ENCODE data around the gene ZMYND8. TPM values are rescaled to one million over a fixed set of nuclear protein-coding genes. Genes with fewer than 3 reads are reported as not detected.
"Not testable (repeated sequence)": the region's sequence is repeated elsewhere in the genome, so short reads cannot be mapped to it uniquely, and the experiment has no call there.

The ZMYND8 gene
- total and polyA plus RNA-seq, 2 donors = 15.6 to 29.0 TPM

GRCh38 chr20:47265984-47266383 is 90.5 kb downstream of the ZMYND8 start:
- H3K36me3 ChIP-seq (ENCODE audit: insufficient read depth) = no peaks in the 10 kb centered on the region
- no peaks in the 10 kb centered on the region for H3K4me1 ChIP-seq (ENCODE audit: insufficient read depth)
- no peak overlapping the region for H3K4me3 ChIP-seq (ENCODE audit: low read depth, low read length)
- H3K27ac ChIP-seq (ENCODE audit: low read depth) = no peak overlapping the region
- DNase-seq (ENCODE audit: extremely low spot score) = no peak
- WGBS = 95% methylated on average over 5 of the region's 5 CpGs

- H3K4me3 ChIP-seq (ENCODE audit: low read depth, low read length) = no peak overlapping the region
- no peaks in the 10 kb centered on the region for H3K4me1 ChIP-seq (ENCODE audit: insufficient read depth)
- 86% methylated on average over 6 of the region's 6 CpGs for whole genome bisulfite sequencing
- no peak for DNase-seq (ENCODE audit: extremely low spot score)
- no peaks in the 10 kb centered on the region for H3K36me3 ChIP-seq (ENCODE audit: insufficient read depth)
- no peak overlapping the region for H3K27ac ChIP-seq (ENCODE audit: low read depth)
Observed at GRCh38 chr20:47265214-47265613, 91.3 kb downstream of the ZMYND8 start.

DNA sequence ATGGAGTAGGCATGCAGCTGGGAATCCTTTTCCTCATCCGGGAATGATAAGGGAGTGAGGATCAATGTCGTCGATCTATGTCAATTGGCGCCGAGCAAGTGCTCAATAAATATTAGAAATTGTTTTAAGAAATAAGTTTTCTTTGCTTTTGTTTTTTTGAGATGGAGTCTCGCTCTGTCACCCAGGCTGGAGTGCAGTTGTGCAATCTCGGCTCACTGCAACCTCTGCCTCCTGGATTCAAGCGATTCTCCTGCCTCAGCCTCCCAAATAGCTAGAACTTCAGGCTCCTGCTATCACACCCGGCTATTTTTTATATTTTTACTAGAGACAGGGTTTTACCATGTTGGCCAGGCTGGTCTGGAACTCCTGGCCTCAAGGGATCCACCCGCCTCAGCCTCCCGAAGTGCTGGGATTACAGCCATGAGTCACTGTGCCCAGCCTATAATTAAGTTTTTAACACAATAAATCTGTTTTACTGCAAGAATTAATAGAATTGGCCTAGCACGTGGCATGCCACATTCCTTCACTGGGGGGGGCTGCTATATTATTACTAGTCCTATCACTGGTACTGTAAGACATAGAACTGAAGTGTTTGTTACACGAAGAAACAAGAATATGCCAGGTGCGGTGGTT is 92.2 kb downstream of the ZMYND8 start:
- H3K27ac ChIP-seq (ENCODE audit: low read depth); DNase-seq (ENCODE audit: extremely low spot score); H3K4me3 ChIP-seq (ENCODE audit: low read depth, low read length); H3K36me3 ChIP-seq (ENCODE audit: insufficient read depth); H3K4me1 ChIP-seq (ENCODE audit: insufficient read depth): not testable (repeated sequence)
- WGBS = 77% methylated on average over 14 of the region's 14 CpGs

- Histone ChIP-seq H3K27ac (ENCODE audit: low read depth) (no peak overlapping the region), H3K4me3 (ENCODE audit: low read depth, low read length) (no peak overlapping the region), H3K4me1 (ENCODE audit: insufficient read depth) (no peaks in the 10 kb centered on the region), H3K36me3 (ENCODE audit: insufficient read depth) (no peaks in the 10 kb centered on the region)
- WGBS = 65% methylated on average over 5 of the region's 5 CpGs
- no peak for DNase-seq (ENCODE audit: extremely low spot score)
Observed at GRCh38 chr20:47263465-47264084, 92.9 kb downstream of the ZMYND8 start.

- no peaks in the 10 kb centered on the region for H3K36me3 ChIP-seq (ENCODE audit: insufficient read depth)
- H3K4me3 ChIP-seq (ENCODE audit: low read depth, low read length) = no peak overlapping the region
- 89% methylated on average over 3 of the region's 3 CpGs for WGBS
- no peak overlapping the region for H3K27ac ChIP-seq (ENCODE audit: low read depth)
- H3K4me1 ChIP-seq (ENCODE audit: insufficient read depth) = no peaks in the 10 kb centered on the region
- DNase-seq (ENCODE audit: extremely low spot score) = no peak
Observed at GRCh38 chr20:47263080-47263464, 93.4 kb downstream of the ZMYND8 start.

DNA sequence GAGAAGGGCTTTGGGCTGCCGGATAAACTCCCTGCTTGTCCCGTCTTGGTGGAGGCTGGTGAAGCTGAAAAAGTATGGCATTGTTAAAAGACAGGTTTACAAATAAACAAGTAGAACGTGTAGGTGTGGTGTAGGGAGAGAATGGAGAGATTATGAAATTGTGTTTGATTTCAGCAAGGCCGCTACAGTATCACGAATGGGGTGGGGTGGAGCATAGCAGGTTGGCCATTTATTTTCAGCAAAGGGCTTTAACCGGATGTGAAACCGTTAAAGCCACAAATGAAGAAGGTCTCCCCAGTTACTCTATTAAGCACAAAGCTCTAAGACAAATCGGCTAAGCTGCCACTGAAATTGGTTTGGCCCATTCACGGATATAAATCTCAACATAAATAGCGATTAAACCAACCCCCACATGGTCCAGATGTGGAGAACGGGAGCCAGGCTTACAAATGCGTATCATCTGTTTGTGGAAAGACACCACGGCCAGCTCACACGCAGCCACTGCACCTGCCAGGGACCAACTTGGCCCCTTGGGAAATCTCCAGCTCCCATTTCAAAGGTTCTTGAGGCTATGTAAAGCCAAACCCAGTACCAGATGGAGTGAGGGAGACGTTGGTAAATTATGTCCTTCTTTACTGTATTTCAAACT is 94.0 kb downstream of the ZMYND8 start:
- H3K36me3 ChIP-seq (ENCODE audit: insufficient read depth) = no peaks in the 10 kb centered on the region
- 75% methylated on average over 15 of the region's 15 CpGs for WGBS
- no peak for DNase-seq (ENCODE audit: extremely low spot score)
- no peaks in the 10 kb centered on the region for H3K4me1 ChIP-seq (ENCODE audit: insufficient read depth)
- no peak overlapping the region for H3K4me3 ChIP-seq (ENCODE audit: low read depth, low read length)
- no peak overlapping the region for H3K27ac ChIP-seq (ENCODE audit: low read depth)

- H3K36me3 ChIP-seq (ENCODE audit: insufficient read depth) = no peaks in the 10 kb centered on the region
- no peaks in the 10 kb centered on the region for H3K4me1 ChIP-seq (ENCODE audit: insufficient read depth)
- DNase-seq (ENCODE audit: extremely low spot score) = no peak
- no peak overlapping the region for H3K4me3 ChIP-seq (ENCODE audit: low read depth, low read length)
- H3K27ac ChIP-seq (ENCODE audit: low read depth) = no peak overlapping the region
- 95% methylated on average over 8 of the region's 8 CpGs for WGBS
Observed at GRCh38 chr20:47262008-47262364, 94.5 kb downstream of the ZMYND8 start.

DNA sequence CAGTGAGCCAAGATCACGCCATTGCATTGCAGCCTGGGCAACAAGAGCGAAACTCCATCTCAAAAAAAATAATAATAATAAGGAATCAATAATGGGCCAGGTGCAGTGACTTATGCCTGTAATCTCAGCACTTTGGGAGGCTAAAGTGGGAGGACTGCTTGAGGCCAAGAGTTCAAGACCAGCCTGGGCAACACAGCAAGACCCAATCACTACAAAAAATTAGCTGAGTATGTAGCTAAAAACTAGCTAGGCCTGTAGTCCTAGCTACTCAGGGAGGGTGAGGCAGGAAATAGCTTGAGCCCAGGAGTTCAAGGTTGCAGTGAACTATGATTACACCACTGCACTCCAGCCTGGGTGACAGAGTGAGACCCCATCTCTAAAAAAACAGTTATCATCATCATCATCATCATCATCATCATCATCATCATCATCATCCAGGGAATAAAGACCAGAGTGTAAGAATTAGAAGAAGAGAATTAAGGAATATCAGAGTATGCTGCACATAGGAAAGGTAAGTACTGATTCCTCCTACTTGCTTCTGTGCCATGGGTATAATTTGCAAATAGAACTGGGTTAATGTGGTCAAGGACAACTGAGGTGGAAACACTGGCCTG is 95.2 kb downstream of the ZMYND8 start:
- not testable (repeated sequence) for DNase-seq (ENCODE audit: extremely low spot score); H3K4me3 ChIP-seq (ENCODE audit: low read depth, low read length); H3K4me1 ChIP-seq (ENCODE audit: insufficient read depth); H3K36me3 ChIP-seq (ENCODE audit: insufficient read depth); H3K27ac ChIP-seq (ENCODE audit: low read depth)
- WGBS = 100% methylated on average over 2 of the region's 2 CpGs

GRCh38 chr20:47260540-47261126 is 95.9 kb downstream of the ZMYND8 start:
- 95% methylated on average over 8 of the region's 8 CpGs for WGBS
- H3K4me1 ChIP-seq (ENCODE audit: insufficient read depth); DNase-seq (ENCODE audit: extremely low spot score); H3K36me3 ChIP-seq (ENCODE audit: insufficient read depth); H3K4me3 ChIP-seq (ENCODE audit: low read depth, low read length); H3K27ac ChIP-seq (ENCODE audit: low read depth): not testable (repeated sequence)

- no peak for DNase-seq (ENCODE audit: extremely low spot score)
- Histone ChIP-seq H3K36me3 (ENCODE audit: insufficient read depth) (no peaks in the 10 kb centered on the region), H3K4me3 (ENCODE audit: low read depth, low read length) (no peak overlapping the region), H3K27ac (ENCODE audit: low read depth) (no peak overlapping the region), H3K4me1 (ENCODE audit: insufficient read depth) (no peaks in the 10 kb centered on the region)
- 68% methylated on average over 16 of the region's 16 CpGs for WGBS
Observed at GRCh38 chr20:47258745-47259695, 97.5 kb downstream of the ZMYND8 start.

- no peak for DNase-seq (ENCODE audit: extremely low spot score)
- Histone ChIP-seq H3K27ac (ENCODE audit: low read depth) (no peak overlapping the region), H3K4me3 (ENCODE audit: low read depth, low read length) (no peak overlapping the region), H3K36me3 (ENCODE audit: insufficient read depth) (no peaks in the 10 kb centered on the region), H3K4me1 (ENCODE audit: insufficient read depth) (no peaks in the 10 kb centered on the region)
- 91% methylated on average over 3 of the region's 3 CpGs for WGBS
Observed at GRCh38 chr20:47257771-47258170, 98.7 kb downstream of the ZMYND8 start.

DNA sequence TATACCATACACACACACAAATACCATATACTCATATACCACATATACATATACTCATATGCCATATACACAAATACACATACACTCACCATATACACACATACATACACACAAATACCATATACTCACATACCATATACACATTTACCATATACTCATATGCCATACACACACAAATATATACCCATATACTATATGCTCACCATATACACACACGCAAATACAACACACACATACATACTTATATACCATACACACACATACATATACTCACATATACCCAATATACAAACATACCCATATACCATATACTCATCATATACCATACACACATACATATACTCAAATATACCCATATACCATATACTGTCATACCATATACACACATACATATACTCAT is 99.2 kb downstream of the ZMYND8 start:
- no peak overlapping the region for H3K27ac ChIP-seq (ENCODE audit: low read depth)
- H3K36me3 ChIP-seq (ENCODE audit: insufficient read depth) = no peaks in the 10 kb centered on the region
- DNase-seq (ENCODE audit: extremely low spot score) = no peak
- H3K4me1 ChIP-seq (ENCODE audit: insufficient read depth) = no peaks in the 10 kb centered on the region
- 96% methylated on average over 1 of the region's 1 CpG for WGBS
- H3K4me3 ChIP-seq (ENCODE audit: low read depth, low read length) = no peak overlapping the region

DNA sequence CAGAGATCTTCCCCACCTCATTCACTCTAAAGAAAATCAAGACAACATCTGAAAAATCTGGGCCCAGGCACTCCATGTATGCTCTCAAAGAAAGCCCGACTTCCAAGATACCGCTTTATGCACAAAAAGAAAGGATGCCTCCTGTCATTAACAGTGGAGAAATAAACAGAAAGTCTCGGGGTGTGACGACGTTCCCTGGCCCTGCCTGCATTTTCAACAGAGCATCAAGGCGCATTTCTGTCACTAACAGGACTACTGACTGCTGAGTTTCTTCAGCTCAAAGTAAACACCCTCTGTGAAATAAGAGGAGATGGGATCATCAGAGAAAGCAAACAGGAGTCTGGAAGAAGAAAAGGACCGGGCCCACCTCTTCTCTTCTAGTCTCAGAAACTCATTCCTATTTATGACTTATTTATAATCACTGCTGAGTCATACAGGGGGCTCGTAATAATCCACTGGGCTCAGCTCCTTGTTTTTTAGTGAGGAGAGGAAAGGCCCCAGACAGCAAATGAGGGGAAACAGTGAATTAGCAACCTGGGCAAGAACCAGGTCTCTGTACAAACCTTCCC is 99.7 kb downstream of the ZMYND8 start:
- 36% methylated on average over 8 of the region's 8 CpGs for WGBS
- Histone ChIP-seq H3K4me3 (ENCODE audit: low read depth, low read length) (no peak overlapping the region), H3K4me1 (ENCODE audit: insufficient read depth) (no peaks in the 10 kb centered on the region), H3K27ac (ENCODE audit: low read depth) (no peak overlapping the region), H3K36me3 (ENCODE audit: insufficient read depth) (no peaks in the 10 kb centered on the region)
- no peak for DNase-seq (ENCODE audit: extremely low spot score)

Measured in urinary bladder (tissue), 4 donors.